ENCODE data around the gene SYNPO2.

Gene SYNPO2

DNA sequence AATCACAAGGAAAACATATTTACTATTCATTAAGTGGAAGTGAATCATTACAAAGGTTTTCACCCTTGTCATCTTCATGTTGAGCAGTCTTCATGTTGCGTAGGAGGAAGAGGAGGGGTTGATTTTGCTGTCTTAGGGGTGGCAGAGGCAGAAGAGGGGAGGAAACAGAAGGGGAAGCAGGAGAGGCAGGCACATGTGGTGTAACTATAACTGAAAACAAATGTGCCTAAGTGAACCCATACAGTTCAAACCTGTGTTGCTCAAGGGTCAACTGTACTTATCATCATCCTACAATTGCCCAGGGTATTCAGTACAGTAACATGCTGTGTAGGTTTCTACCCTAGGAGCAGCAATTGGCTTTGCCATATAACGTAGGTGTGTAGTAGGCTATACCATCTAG lies 47.2 kb downstream of the SYNPO2 start:
- DNase-seq (ENCODE audit: low read depth in 2 of 2): no peak

DNA sequence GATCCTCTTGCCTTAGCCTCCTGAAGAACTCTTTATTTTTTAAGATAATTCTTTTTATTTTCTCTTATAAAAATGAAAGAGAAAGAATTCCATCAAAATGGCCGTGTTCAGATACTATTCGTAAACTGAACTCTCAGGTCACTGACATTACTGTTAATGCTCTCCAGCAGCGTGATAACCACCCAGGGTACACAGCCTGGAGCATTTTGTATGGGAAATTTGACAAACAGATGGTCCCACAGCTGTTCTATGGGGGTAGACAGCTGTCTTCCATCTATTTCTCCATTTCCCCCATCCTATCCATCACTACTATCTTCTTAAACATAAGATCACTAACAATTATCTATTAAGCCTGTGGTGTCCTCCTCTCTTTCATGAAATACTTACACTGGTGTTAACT lies 47.8 kb downstream of the SYNPO2 start:
- no peak for DNase-seq (ENCODE audit: low read depth in 2 of 2)

DNA sequence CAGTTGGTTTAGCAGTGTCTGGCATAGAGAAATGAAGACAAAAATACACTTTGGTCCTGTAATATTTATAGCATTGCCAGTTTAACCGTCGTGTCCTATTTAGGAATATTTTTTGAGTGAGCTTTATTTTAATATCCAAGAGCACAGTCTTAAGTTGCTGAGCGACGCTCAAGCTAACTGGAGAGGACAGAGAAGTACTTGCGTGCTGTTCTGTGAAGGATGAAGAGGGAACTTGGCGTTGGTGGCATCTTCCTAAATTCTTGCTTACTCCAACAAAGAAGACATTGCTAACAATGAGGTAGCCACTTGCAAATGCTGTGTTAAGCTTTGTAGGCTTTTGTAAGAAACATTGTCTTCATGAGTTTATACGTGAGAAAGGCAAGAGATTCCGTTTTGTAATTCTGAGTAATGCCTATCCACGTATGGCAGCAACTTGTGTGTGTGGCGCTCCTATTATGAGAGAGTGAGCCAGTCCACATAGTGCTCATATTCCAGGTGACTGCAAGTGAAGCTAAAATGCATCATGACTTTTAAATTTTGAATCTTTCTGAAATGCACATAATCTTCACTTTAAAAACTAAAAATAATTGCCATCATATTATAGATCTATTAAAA lies 50.6 kb downstream of the SYNPO2 start:
- no peak for DNase-seq (ENCODE audit: low read depth in 2 of 2)

DNA sequence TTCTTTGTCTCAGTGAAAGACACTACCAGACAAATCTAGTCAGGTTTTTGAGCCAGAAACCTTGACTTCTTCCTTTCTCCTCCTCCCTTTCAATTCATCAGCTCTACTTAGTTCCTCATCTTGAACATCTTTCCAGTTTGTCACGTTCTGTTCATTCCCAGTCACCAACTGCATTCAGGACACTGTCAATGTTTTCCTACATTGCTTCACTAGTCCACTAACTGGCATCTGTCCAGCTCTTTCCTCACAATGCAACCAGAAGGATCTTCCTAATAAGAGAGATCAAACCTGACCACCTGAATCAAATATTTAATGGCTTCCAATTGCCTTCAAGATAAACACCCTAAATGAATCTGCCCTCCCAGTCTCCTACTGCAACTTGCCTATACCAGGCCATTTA lies 52.5 kb downstream of the SYNPO2 start:
- no peak for DNase-seq (ENCODE audit: low read depth in 2 of 2)

DNA sequence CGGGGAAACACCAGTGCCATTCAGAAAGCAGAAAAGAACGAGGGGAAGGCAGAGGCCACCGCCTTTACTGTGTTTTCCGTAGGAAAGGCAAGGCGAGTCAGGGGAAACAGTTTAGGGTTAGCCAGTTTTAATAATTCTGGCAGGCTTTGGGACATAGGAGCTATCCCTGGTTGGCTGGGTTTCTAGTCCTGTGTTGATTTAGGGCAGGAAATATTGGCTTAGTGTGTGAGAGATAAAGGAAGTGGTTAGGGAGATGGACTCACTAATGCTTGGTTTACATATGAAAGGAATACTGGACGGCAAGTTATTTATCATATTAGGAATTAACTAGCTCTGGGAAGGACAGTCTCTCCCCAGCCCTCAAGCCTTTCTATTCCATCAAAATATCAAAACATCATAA lies 53.1 kb downstream of the SYNPO2 start:
- DNase-seq (ENCODE audit: low read depth in 2 of 2): no peak

DNA sequence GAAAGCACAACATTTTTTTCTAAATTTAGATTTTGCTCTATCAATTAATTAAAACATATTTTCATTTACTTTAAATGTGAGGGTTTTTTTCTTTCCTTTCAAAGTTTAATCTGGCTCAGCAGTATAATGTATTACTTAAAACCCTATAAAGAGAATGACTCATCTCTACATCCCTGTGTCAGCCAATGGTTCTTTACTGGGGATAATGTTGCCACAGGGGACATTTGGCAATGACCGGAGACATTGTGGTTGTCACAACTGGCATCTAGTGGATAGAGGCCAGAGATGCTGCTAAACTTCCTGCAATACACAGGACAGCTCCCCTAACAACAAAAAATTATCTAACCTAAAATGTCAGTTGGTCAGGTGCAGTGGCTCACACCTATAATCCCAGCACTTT lies 53.8 kb downstream of the SYNPO2 start:
- DNase-seq (ENCODE audit: low read depth in 2 of 2): no peak

DNA sequence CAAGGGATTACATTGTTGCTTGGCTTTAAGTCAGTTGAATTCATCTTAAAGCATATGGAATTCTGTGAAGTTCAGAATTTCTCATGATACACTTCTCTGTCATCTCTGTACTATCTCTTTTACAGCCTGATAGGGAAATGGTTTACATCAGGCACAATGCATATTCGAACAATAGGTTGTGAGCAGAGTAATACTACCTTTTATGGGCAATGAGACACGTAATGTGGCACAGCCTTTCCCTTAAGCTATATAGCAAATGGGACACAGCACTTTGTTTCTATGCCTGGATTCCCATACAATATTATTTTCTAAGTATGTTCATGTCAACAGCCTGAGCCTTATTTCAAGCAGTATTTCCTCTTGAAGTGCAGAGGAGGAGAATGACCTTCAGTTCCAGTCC lies 58.4 kb downstream of the SYNPO2 start:
- no peak for DNase-seq (ENCODE audit: low read depth in 2 of 2)

DNA sequence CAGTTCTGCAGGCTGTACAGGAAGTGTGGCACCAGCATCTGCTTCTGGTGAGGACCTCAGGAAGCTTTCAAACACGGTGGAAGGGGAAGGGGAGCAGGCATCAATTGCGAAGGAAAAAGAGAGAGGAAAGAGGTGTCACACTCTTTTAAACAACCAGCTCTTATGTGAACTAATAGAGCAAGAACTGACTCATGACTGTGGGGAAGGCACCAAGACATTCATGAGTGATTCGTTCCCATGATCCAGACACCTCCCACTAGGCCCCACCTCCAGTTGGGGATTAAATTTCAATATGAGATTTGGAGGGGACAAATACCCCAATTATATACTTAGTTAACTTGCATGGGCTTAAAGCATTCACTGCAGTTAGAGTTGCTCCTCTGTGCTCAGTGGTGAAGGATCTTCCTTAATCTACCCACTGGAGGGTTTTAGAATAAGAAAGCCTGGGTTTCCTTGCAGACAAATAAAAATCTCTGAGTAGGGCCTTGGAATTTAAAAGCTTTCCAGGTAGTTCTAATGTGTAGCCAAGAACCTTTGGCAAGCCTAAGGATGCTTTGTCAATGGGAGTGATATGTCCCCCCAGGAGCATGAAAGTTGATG lies 60.0 kb downstream of the SYNPO2 start:
- DNase-seq (ENCODE audit: low read depth in 2 of 2): no peak

DNA sequence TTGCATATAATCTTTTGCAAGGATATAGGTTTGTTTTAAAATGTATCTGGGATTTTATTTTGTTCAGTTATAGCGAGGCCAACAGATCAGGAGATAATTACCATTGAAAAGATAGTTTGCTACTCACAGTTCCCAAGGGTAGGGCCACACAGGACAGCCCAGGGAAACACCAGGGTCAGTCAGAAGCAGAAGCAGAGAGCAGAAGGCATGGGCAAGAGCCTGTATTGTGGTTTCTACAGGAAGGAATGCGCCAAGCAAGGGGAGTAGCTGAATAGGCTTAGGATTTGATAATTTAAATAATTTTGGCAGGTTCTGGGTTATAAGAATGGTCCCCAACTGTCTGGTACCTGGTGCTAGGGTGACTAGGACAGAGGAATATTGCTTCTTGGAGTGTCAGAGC lies 61.6 kb downstream of the SYNPO2 start:
- DNase-seq (ENCODE audit: low read depth in 2 of 2): no peak

DNA sequence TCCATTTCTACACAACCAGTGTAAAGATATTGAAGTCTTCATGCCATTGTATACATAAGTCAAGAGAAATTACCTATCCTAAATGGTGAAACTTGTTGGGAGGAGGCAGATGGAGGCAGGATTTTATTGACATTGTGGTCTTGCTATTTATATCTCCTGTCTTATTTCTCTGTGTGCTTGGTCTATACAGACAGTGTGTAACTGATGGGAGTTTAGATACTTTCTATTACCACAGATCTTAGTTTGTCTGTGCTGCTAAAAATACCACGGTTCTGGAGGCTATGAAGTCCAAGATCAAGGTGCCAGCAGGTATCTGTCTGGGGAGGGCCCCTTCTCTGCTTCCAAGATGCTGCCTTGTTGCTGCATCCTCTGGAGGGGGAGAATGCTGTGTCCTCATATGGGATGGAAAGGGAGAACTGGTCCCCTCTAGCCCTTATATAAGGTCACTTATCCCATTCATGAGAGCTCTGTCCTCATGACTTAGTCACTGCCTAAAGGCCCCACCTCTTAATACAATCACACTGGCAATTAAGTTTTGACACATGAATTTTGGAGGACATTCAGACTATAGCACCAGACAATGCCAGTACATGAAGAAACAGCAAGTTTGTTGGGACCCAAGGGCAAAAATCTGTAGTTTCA lies 62.4 kb downstream of the SYNPO2 start:
- no peak for DNase-seq (ENCODE audit: low read depth in 2 of 2)

DNA sequence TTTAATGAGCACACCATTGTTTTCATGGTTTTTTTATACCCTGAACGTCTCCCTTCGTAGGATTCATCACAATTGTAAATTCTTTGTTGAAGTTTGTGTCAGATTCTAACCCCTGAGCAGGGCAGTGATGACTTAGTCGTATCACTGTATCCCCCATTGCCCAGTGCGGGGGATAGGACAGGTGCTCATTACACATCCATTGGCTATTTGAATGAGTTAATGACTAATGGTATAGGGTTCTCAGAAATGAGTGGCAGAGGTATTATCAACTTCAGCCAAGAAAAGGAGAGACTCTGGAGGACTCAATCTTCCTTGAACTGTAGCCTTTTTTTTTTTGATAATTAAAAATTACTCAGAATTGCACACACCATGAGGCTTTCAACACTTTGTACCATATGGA lies 64.6 kb downstream of the SYNPO2 start:
- no peak for DNase-seq (ENCODE audit: low read depth in 2 of 2)

DNA sequence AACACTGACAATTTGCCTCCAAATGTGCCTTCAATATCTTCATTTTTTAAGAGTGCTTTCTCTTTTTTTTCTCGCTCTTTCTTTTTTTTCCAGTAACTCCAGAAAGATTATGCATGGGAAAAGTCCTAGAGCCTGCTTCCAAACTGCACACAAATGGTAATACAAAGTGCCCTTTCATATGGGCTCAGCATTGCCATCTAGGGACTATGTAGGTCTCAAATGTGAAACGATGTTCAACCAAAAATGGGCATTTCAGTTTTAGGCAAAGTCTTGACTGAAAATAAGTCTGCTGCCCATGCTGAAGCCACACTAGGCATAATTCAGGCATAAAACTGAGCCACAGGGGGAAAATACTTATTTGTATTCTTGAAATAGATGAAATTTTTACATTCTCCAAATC lies 65.6 kb downstream of the SYNPO2 start:
- no peak for DNase-seq (ENCODE audit: low read depth in 2 of 2)

DNA sequence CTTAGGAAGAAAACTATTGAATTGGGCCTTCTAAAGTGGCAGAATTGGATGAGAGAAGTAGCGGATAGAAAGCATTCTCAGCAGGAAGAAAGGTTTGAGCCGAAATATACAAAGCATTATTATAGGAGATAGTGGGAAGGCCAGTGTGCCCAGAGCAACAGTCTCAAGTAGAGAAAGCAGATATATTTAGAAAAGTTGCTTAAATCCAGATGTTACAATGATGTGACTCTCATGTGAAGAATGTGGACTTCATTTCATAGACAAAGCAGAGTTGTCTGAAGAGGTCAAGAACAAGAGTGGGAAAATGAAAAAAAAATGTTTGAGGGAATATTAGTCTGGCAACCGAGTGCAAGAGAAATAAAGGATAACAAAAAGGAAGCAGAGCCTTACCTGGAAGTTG lies 66.9 kb downstream of the SYNPO2 start:
- no peak for DNase-seq (ENCODE audit: low read depth in 2 of 2)

DNA sequence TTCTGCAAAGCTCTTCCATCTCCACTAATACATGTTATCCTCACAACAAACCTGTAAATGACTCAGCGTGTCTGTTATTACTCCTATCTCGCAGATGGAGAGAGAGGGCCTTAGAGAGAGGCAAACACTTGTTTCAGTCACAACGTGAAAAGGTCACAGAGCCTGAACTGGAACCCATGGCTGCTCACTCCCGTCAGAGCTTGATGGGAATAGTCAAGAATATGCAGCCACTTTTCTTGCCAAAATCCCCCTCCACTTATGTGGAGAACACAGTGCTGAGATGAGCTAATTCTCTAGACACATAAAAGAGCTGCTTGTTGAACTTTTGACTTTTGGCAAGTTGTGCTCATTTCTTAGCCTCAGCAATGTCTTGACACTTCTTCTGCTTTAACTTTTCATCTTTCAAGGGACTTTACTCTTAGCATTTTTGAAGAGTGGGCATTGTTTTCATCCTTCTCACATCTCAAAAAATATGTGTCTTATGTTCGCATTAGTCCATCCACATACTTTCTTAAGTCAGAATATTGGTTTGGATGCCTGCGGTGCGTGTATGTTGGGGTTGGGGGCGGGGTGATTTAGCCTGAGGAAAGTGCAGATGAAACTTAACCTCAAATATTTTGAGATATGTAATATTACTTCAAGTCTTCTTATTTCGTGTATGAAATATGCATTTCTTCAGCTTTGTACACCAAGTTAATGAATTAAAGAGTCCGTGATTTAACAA lies 69.2 kb downstream of the SYNPO2 start:
- no peak for DNase-seq (ENCODE audit: low read depth in 2 of 2)

DNA sequence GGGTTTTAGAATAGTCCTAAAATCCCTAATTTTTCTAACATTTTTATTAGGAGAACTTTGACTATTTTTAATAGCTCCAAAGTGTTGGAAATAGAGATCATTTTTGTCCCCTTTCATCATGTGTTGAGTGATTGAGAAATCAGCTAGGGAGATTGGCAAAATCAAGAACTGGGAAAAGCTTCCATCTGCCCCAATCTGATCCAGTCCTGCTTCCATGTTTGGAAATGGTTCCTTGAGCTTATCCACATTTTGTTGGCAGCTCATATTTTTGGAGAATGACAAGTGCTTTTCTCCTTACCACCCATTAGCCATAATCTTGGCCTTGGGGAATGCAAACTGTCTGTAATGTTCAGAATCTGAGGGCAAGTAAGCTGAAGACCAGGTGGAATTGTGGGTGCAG lies 73.9 kb downstream of the SYNPO2 start:
- DNase-seq (ENCODE audit: low read depth in 2 of 2): no peak

DNA sequence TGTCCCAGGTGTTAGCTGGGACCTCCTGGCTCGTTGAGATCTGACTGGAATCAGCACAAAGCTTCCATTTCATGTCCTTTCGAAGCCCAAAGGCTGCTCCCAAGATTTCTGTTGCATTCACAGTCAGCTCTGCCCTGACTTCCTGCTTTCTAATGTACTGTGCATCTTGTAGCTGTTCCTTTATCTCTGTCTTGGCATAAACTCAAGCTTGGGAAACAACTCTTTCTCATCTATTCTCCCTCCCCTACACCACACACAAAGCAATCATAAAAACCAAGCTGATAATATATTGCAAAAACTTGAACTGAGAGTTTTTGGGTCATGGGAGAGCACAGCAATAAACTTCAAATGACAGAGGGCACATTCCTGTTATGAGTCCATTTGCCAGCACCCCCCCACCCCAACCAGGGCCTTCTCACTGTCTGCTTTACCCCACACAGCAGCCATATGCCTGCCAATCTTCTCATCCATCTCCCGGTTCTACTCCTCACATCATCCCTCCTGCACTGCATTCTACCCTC lies 76.3 kb downstream of the SYNPO2 start:
- DNase-seq (ENCODE audit: low read depth in 2 of 2): no peak

DNA sequence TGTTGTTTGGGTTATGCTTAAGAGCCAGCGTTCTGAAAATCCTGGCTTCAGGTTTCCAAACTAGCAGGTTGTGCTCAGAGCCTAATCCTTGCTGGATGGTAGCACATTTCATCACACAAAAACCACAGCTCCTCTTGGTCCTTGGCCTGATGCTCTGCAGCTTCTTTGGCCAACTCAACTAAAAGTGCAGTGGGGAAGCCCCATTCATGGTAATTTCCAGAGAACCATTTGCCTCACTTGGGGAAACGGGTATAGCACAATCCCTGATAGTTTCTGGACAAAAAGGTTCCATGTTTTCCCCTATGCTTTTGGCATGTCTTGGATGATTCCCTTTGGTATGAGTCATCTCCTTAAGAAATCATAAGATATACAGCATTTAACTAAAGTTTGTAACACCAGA lies 78.7 kb downstream of the SYNPO2 start:
- DNase-seq (ENCODE audit: low read depth in 2 of 2): no peak

DNA sequence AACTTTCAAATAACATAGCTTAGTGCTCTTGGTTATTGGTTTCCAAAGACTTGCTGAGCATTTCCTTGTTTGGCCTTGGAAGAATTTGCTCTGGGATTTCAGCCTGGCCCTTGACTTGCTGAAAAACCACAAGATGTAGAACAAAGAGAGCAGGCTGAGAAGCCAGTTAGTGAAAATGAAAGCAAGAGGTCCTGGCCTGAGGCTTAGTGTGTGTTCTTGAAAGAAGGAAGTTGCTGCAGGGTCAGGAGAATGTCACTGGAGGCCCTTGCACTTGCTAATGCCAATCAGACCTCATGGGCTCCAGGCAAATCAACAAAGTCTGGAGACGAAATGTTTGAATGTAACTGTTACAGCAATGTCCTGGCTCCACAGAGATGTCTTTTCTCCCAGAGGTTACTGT lies 79.4 kb downstream of the SYNPO2 start:
- DNase-seq (ENCODE audit: low read depth in 2 of 2): no peak

DNA sequence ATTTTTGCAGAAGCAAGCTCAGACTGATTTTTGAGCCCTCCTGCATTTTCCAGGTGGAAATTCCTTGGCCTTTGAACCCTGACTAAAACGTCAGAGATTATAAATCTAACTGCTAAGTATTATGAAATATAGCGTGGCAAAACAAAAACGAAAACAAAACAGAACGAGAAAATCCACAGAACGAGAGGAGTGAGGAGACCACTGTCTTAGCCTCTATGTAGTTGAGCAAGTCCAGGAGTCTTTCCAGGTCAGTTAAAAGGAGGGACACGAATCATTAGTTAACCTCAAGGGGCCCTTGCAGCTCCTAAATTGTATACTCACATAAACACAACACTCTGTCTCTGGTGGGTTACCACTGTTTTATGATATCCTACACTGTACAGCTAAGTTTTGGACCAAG lies 80.2 kb downstream of the SYNPO2 start:
- DNase-seq (ENCODE audit: low read depth in 2 of 2): no peak

DNA sequence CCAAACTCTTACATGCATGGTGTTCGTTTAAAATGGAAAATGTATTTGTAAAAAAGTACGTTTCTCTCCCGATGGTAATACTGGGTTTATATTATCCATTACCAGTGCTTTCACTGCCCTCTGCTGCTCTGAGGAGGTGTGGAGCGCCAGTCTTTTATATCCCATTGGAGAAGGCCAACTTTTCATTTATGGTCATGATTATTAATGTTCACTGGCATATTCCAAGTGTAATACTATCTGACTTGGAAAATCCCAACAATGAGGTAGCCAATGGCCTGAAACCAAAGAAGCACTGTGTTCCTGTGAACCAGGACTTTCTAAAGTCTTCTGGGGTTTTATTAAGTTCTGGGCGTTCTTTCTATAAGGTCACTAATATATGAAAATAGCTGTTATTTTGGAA lies 80.7 kb downstream of the SYNPO2 start:
- DNase-seq (ENCODE audit: low read depth in 2 of 2): no peak

DNA sequence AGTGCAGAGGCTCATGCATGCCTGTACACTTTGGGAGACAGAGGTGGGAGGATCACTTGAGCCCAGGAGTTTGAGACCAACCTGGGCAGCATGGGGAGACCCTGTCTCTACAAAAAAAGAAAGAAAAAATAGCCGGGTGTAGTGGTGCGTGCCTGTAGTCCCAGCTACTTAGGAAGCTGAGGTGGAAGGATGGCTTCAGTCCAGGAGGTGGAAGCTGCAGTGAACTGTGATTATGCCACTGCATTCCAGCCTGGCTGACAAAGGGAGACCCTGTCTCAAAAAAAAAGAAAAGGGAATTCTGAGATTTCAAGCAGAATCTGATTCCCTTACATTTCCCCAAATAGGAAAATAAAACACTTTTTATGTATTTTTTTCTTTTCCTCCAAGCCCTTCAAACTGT lies 83.5 kb downstream of the SYNPO2 start:
- DNase-seq (ENCODE audit: low read depth in 2 of 2): no peak

DNA sequence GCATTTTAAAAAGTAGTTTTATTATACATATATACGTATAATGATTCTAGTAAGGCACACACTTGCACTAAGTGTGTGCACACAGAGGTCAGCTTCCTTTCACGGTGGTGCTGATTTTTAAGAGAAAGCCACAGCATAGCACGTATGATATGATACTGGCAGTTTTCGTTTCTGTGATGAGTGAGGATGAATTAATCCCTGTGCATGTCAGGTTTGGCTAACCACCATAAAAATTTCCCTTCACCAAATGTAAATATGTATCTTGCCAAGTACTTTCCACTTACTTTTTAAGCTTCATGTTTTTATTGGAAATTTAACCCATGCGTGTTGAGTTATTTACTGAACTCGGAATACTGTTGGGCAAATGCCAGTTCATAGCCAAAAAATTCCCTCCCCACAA lies 84.6 kb downstream of the SYNPO2 start:
- no peak for DNase-seq (ENCODE audit: low read depth in 2 of 2)

DNA sequence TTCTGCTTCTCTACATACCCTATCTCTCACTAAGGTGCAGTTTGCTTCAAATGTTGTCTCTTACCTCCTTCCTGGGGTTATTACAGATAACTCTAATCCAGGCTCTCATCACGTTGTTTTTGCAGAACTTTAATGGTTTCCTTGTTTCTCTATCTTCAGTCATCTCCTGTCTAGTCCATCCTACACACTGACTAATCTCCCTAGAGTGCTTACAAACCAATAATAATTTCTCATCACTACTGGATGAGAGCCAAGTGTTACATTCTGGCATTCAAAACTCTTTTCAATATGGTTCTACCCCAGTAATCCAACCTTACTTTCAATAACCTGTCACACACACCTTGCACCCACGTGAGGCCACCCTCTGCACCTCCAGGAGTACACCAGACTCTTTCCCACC lies 86.1 kb downstream of the SYNPO2 start:
- no peak for DNase-seq (ENCODE audit: low read depth in 2 of 2)

Data from stimulated activated CD4-positive, alpha-beta T cell treated with anti-CD3 and anti-CD28 coated beads, Interleukin-12 subunit alpha, Interleukin-12 subunit beta, amount 100 ng/mL, for 24 hours (primary cell).